ENCODE measurements around the gene ROR2.

Gene ROR2

DNA sequence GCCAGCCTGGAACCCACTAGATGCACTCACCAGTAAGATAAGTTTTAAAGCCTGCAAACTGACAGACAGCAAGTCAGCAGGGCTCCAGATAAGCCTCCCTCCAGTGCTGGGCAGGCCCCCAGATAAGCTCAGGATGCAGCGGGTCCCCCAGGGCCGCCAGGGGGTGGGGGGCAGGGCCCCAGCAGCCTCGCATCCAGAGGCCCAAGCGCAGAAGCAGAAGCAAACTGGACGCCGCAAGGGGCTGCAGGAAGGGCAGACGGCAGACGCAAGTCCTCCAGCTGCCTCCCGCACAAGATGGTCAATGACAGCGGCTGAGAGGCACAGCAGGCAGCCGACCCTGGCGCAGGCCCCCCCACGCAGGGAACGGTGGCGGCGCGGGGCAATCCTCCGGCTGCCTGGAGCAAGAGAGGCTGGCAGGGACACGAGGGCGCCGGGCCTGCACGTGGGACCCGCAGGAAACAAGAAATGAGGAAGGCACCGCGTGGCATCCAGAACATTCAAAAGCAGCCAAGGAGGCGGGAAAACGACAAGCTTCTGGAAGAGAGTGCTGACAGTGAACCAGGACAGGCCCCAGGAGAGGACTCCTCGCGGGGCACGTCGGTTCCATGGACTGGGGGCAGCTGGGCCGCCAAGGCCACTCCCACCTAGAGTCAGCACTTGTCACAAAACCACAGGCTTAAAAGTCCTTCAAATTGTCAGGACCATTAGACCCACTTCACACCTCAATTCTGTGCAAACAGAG is 49.8 kb downstream of the ROR2 start:
- DNase-seq, result peak in 1 of 2 experiments; percentile 24

DNA sequence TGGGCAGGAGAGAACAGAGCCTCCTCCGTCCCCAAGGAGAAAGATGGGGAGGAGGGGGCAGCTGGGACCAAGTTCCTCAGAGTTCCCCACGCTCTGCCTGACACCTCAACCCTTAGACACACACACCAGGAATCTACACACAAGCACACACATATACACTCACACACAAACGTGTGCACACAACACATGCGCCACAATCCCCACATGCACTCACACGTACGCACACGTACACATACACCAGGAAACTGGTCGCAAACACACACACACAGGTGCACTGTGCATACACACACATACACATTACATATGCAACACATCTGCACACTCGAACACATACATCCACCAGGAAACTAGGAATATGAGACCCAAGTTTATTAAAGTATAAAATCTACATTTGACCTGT is 50.4 kb downstream of the ROR2 start:
- DNase-seq, result peak in 1 of 2 experiments; percentile 42

DNA sequence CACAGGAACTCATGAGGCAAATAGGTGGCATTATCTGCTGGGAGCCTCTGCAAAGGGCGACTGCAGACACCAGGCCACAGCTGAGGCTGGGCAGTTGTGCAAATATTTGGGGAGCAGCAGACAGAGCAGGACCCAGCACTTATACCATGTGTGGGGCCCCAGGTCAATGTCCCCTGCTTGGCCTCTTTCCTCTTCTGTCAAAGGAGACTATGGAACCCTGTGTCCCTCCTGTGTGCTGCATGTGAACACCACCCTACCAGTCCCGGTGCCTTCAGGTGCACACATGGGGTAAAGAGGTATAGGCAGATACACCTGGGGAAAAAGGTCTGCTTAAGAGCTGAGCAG is 50.8 kb downstream of the ROR2 start:
- peak in 1 of 2 experiments; percentile 42 for DNase-seq

DNA sequence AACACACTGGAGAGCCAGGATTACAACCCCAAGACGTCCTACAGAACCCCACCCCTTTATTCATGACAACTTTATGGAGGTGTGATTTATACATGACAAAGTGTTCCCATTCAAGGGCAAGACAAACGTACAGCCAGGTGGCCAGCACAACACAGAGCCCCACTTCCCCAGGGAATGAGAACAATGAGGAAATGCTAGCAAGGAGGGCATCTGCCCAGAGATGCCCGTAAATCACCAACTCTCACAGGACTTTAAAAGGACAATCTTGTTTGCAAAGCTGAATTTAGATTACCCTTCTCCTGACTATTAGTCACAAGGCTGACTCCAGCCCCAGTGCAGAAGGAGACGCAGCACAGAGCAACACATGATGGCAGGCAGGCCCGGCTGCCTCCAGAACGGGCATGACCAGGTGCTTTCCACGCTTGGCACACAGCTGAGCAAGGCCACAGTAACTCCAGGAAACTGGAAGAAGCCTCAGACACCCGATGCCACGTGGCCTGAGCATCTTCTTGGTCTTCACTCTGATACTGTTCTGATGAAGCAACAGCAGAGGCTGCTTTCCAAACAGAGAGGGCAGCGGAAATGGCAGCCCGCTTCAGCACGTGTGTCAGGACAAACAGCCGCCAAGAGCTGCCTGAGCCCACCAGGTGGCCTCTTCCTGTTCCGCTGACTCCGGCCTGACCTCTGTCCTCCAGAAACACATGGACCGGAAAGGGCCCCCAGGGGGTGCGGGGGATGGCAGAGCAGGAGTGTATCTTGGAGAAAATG is 51.4 kb downstream of the ROR2 start:
- peak; percentile 29 to 67 for DNase-seq

DNA sequence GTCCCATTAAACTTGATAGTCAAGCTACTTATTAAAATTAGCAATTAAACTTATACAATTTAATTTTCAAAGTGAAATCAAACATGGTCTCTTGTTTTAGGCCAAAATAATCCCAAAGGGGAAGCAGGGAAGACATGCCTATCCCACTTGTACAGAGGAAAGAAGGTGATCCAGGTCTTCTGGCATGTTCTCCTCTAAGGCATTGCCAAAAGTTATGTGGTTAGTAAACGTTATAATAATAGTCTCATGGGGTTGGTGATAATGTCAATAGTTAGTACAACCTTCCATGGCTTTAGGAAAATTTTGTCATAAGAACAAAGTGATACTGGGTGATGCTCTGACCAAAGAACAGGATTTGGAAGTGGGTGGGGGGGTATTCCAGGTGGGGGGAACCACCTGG is 52.8 kb downstream of the ROR2 start:
- DNase-seq, result no peak

DNA sequence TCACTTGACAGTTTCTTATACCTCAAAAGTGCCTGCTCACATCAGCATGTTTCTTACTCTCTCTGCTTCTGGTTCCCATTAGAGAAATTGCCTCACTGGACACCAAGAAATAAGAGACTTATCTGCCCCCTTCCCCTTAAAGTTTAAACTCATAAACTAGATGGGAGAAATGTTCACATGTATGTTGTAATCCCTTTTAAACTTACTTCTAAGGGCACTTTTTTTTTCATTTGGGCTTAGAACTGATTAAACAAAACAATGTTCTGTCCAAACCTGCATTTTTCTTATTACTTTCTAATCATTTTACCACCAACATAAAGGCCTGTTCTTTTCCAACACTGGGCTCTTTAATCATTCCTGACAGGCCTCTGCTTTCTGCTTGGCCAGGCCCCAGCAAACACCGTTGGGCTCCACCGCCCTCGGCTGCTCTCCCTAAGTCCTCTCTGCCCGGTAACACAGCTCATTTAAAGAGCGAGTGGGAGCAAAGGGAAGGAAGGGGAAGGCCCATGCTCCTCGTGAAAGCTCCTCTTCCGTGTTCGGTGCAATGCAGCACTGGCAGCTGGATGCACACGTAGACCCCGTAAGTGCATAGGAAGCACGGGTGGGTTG is 53.4 kb downstream of the ROR2 start:
- DNase-seq, result peak; percentile 55 to 71

DNA sequence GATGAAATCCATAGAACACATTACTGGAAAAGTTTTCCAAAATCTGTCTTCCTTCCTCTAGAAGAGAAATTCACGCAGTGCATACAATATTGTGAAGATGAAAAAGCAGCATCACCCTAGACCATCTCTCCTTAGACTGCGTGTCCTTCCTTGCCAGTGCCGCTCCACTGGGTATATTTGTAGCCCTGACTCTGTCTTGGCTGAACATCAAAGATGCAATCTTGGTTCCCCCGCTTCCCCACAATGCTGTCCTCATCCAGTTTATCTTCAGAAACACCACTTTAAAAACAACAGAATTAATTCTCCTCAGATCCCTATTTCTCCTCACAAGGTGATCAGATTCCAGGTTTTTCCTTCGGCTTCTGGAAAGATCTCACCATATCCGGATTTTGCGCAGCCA is 53.9 kb downstream of the ROR2 start:
- DNase-seq, result no peak

DNA sequence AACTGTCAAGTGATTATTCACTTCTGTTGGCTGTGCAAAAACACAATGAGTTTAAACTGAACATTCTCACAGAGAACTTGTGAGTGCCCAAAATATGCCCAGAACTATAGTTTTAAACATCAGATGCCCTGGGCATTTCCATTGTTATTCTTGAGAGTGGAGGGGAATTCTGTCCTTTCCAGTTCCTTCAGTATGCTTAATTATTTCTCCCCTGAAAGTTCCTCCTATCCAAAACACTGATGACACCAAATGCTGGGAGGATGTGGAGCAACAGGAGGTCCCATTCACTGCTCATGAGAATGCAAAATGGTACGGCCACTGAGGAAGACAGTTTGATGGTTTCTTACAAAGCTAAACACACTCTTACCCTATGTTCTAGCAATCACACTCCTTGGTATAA is 55.5 kb downstream of the ROR2 start:
- no peak for DNase-seq

DNA sequence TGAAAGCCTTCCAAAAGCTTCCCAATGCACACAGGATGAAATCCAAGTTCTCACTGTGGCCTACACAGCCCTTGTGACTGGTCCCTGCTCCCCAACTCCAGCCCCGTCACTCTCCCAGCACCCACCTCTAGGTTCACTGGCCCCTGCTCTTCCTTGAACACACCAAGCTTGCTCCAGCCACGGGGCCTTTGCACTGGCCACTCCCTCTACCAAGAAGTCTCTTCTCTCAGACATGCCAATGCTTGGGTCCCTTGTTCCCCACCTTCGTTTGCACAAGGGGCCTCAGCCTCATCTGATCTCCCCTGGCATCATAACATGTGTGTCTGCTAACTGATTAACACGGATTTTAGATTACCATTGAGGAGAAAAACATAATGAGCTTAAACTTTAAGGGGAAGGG is 56.0 kb downstream of the ROR2 start:
- no peak for DNase-seq

DNA sequence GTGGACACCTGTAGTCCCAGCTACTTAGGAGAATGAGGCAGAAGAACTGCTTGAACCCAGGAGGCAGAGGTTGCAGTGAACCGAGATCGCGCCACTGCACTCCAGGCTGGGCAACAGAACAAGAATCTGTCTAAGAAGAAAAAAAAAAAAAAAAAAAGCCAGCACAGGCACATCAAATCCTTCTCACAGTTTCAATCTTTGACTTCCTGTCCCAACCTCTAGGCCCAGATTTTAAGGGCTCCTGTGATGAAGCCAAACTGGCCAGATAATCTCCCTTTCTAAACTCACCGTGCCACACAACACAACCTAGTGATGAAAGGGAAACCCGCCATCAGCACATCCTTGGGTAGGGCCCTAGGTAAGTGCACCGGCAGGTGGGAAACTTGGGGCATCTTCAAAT is 58.1 kb downstream of the ROR2 start:
- no peak for DNase-seq

DNA sequence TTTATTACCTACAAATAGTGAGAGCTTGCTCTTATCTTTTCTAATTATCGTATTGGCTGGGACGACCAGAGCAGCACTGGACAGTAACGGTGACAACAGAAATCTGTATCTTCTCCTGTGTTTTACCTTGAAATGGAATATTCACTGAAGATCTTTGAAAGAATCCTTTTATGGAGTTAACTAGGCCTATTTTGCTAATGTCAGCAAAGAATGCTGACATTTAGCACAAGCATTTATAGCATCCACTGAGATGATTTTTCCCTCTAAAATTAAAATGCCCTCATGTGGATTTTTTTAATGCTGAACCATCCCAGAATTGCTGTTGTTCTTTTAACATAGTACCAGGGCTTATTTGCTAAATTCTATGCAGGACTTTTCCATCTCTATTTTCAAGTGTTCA is 59.4 kb downstream of the ROR2 start:
- DNase-seq, result no peak

DNA sequence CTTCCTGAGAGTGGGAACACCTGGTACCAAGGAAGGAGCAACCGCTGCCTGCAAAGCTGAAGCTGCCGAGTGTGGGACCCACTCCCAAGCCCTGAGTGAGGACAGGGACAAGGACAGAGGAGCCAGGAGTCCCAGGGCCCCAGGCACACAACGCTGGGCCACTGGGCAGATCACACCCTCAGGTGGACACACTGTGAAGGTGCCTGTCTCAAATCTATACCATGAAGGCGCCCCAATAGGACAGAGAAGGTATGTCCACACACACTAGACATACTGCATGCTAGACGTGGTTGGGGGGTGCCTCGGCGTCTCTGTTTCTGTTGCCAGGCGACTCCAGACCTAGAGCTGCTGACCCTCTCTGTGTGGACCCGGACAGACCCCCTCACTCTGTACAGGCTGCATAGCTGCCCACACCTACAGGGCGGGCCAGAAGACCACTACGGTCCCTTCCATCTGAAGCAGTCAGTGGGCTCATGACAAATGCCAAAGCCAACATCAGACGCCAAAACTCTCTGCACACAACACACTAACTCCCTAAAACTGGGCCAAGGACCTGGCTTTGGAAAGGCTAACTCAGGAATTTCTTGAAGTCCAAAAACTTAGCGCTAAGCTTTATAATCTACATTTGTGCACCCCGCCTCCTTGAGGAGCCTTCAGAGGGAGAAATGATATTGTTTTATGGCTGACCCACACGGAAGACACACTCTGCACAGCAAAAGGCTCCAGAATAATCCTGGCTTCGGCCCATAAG is 60.7 kb downstream of the ROR2 start:
- DNase-seq, result no peak

DNA sequence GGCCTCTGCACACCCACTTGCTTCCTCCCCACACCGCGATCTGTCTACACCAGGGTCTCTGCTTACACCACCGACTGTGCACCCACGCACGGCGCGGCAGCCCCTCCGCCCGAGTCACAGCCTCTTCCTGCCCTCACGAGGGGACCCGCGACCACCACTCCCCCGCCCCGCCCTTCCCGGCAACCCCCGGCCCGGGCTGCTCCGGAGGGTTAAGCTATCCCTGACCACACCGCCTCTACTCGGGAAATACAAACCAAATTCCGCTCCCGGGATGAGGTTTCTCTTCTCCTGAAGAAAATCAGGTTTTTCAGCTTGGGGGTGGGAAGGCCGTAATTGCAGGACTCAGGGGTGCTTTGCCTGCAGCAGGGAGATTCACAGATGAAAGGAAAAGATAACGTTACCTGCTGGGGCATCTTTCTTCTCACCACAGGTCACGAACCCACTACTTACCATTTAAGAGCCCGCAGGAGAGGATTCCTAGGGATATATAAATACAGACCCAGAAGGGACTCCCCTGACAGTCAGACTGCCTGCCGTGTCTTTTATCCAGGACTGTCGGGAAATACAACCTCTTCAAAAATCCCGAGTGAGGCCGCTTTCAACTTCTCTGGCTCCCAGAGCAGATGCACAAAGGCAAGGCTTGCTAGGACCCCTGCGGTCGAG is 63.5 kb downstream of the ROR2 start:
- DNase-seq, result no peak

DNA sequence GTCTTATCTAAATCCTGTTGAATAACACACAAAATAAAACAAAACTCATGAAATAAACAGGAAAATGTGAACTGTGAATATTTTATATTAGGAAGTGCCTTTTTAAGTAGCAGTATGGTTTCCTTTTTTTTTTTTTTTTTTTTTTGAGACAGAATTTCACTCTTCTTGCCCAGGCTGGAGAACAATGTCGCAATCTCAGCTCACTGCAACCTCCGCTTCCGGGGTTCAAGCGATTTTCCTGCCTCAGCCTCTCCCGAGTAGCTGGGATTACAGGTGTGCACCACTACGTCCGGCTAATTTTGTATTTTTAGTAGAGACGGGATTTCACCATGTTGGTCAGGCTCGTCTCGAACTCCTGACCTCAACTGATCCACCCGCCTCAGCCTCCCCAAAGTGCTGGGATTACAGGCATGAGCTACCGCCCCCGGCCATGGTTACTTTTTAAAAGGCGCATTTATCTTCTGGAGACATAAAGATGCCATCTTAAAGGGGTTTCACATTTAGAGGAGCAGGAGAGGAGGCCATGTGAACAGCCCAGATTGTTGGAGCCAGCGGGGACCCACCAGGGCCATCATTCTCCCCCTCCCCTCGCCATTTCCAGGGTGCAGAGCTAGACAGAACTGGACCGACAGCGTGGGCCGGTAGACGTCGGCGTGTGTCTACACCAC is 64.1 kb downstream of the ROR2 start:
- no peak for DNase-seq

DNA sequence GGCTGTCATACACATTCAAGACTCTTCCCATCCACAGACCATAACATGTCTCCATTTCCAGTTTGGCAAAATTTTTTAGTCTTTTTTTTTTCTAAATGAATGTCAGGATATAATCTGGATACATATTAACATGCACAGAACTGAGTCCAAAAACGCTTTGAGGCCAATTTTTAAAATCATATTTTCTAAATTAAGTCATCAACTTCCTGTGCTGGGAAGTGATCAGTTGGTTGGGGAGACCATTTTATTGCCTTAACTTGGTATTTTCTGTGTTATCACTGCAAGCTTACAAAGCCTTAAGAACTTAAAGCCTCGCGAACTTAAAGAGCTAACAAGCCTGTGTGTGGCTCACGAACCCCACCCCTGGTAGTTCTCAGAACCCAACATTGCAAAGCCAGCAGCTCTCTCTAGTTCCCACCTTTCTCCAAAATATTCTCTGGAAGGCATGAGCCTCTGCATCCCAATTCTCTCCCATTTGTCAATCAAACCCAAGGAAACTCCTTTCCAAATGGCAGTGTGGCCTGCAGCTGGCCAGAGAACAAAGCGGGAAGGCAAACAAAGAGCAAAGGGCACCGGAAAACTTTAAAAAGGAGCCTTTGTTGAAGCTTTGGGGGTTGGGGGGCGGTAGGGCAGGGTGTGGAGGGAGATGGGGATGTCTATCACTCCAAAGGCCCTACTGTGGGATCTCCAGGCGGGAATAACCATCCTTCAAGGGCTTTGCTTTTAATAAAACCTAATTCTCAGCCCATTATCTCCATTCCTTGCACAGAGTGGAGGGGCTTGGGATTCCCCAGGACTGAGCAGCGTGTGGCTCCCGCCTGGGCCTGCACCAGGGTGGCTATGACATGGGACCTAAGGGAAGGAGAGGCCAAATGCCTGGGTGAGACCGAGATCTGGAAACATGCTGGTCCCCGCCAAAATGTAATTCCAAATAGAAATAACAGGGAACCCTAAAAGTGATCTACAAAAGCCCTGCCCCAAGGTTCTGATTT is 65.0 kb downstream of the ROR2 start:
- no peak for DNase-seq

DNA sequence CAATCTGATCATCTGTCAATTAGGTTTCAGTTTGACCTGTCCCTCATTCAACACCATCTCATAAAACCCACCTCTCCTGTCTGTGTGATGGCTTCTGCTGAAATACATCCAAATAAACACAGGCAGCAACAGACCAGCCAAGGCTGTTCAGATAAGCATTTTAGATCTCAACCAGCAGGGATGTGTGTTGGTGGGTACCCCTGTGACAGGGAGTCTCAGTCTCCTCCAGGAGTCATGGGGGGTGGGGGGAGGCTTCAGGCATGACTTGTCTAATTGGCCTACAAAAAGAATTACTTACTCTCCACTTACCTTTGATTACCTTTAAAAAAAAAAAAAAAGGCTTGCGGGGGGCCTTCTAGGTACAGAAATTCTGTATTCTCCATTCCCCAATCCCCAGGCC is 65.9 kb downstream of the ROR2 start:
- no peak for DNase-seq

DNA sequence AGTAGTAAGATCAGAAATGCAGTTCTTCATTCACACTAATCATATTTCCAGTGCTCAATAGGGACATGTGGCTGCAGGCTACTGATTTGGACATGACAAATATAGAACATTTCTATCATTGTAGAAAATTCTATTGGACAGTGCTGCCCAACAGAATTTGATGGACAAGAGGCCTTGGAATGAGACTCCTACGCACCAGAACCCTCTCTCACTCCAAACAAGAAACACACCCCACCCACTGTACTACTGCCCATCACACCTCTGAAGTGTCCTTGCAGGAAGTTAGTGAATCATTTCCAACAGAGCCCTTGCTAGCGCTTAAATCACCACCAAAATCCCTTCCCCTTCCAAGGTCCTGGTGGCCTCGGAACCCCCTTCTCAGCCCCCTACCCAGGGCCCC is 66.5 kb downstream of the ROR2 start:
- DNase-seq, result no peak

DNA sequence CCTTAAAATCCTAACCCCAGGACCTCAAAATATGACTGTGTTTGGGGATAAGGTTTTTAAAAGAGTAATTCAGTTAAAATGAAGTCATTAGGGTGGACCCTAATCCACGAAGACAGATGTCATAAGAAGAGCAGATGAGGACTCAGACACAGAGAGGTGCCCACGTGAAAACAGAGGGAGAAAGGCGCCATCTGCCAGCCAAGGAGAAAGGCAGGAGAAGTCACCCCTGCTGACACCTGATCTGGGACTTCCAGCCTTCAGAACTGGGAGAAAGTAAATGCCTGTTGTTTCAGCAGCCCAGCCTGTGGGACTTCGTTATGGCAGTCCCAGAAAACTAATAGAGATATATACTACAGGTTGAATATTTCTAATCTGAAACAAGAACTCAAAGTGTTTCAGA is 67.4 kb downstream of the ROR2 start:
- DNase-seq, result no peak

DNA sequence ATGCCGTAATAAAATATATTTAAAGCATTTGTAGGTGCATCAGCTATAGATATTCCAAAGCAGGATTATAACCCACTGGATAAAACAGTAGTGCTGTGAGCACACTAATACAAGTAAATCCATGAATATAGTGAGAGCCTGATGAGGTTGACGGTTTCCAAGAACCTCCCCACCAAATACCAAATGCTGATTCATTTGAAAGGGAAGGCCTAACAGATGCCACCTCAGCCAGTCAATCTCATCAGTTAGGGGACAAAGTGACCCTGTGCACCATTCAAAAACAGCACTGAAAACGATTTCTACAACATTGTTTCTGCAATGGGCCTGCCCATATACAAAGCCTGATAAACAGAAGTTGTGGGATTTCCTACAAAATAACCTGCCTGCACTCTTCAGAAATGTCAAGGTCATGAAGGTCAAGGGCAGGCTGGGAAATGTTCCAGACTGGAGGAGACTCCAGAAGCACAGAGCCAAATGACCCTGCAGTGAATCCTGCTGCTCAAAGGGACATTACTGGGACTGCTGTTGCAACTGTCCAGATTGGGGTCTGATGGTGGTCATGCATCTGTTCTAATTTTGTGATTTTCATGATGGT is 69.6 kb downstream of the ROR2 start:
- no peak for DNase-seq

DNA sequence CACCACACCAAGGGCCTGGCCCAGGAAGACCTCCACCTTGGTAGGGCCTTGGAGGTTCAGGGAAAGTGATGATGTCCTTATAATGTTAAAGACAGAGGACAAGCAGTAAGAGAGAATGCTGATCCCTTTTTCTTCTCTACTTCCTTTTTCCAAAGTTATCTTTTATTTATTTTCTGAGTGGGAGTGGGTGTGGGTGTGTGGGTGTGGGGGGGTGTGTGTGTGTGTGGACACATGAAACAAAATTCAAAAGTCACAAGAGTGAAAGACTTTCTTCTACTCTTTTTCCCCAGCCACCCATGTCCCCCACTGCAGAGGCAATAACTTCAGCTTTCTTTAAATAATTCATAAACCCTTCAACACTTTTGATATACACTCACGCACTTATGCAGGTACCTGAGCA is 70.8 kb downstream of the ROR2 start:
- no peak for DNase-seq

DNA sequence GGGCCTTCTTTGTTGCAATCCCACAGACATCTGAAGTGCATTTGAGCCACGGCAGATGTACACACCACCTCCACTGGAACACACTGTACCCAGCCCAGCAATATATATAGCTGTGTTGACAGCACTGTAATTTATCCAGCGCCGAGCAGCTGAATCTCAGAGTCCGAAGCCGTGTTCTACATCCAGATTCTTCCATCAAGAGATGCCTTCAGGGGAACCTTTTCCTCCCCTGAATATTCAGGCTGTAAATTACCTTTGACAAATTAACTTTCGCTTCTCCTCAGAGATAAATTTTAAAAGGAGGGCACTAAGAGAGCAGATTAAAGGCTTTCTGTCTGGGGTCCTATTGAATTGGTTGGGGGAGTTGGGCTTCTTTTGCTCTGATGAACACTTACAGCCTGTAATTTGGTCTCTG is 76.4 kb downstream of the ROR2 start:
- no peak for DNase-seq
